Left kidney (tissue), 2 donors: Measurements from ENCODE around the gene GSG1L. TPM values are rescaled to one million over a fixed set of nuclear protein-coding genes. Genes with fewer than 3 reads are reported as not detected.
"Not testable (repeated sequence)": the region's sequence is repeated elsewhere in the genome, so short reads cannot be mapped to it uniquely, and the experiment has no call there.

ENCODE experiments used
- DNase-seq: peaks from one replicate; pipeline ENCODE4 v3.0.0-alpha.2; 2013
- polyA plus RNA-seq: library from polyadenylated mRNA; unstranded; fragments of 120-200 nt; gene quantifications from one replicate; pipeline ENCODE4 v1.2.1, GENCODE V29; 2013; ENCODE audit not compliant: insufficient read length

Gene GSG1L
- polyA plus RNA-seq, 1 donor, result 0.20 TPM

DNA sequence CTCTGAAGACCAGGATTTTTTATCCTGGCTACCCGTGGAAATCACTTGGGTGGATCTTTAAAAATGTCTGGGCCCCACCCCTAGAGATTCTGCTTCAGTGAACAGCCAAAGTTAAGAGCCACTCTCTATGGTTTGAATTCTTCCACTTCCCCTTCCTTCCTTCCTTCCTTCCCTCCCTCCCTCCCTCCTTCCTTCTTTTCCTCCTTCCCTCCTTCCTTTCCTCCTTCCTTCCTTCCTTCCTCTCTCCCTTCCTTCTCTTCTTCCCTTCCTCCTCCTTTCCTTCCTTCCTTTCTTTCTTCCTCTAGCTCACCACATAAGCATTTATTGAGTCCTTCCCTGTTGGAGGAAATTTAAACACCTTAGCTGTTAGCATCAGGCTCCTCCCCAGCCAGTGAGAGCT is 310.0 kb downstream of the GSG1L start:
- no peak for DNase-seq

DNA sequence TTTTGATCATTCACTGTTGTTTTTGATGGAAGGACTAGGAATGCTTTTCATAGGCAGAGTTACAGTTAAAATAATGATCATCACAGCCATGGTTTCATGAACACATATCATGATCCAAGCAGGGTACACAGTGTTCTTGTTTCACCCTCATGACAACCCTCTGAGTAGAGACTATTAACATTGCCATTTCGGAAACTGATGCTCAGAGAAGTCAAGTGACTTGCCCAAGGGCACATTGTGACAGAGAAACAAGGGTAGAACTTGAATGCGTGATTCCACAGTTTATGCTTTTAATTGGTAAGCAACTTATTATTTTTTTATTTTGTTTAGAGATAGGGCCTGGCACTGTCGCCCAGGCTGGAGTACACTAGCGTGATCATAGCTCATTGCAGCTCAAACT is 311.3 kb downstream of the GSG1L start:
- DNase-seq, result no peak

DNA sequence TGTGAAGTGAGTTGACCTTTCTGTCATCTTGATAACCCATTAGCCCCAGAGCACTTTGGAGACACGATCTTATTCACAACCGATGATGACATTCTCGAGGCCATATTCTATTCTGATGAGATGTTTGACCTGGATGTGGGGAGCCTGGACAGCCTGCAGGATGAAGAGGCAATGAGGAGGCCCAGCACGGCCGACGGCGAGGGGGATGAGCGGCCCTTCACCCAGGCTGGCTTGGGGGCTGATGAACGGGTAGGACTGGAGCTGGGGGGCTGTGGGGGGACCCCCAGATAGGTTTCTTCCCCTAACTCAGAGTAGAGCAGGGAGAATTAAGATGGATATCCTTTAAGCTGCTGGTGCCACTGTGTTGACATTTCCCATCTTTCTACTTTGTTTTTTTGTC is 311.8 kb downstream of the GSG1L start:
- DNase-seq, result no peak

DNA sequence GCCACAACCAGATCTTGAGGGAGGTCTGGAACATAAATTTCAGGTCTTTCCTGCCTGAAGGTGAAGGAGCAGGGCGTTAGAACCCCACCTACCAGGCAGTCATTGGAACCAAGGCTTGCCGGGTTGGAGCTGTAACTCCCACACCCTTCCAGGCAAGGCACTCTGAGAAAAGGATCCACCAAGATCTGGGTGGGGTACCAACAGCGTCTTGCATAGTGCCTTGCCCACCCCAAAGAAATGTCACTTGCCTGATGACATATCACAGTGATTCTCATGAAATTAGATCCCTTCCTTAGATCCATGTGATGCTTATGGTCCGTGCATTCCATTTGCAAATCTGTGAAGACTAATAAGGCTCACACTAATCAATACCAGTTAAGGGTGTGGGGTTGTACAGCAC is 312.3 kb downstream of the GSG1L start:
- DNase-seq, result no peak

DNA sequence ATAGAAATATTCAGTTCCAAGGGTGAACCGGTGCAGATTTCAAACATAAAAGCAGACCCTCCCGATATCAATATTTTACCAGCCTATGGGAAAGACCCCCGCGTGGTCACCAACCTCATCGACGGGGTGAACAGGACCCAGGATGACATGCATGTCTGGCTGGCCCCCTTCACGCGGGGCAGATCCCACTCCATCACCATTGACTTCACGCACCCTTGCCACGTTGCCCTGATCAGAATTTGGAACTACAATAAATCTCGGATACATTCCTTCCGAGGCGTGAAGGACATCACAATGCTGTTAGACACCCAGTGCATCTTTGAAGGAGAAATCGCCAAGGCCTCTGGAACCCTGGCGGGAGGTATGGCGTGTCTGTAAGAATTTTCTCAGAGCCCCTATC is 313.6 kb downstream of the GSG1L start:
- DNase-seq, result no peak

DNA sequence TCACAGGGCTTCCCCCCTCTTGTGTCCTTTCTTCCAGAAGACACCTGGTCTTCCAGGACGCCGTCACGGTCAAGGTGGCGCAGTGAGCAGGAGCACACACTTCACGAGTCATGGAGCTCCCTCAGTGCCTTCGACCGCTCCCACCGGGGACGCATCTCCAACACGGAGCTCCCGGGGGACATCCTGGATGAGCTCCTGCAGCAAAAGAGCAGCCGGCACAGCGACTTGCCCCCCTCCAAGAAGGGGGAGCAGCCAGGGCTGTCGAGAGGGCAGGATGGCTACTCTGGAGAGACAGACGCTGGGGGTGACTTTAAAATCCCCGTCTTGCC is 314.0 kb downstream of the GSG1L start:
- no peak for DNase-seq

DNA sequence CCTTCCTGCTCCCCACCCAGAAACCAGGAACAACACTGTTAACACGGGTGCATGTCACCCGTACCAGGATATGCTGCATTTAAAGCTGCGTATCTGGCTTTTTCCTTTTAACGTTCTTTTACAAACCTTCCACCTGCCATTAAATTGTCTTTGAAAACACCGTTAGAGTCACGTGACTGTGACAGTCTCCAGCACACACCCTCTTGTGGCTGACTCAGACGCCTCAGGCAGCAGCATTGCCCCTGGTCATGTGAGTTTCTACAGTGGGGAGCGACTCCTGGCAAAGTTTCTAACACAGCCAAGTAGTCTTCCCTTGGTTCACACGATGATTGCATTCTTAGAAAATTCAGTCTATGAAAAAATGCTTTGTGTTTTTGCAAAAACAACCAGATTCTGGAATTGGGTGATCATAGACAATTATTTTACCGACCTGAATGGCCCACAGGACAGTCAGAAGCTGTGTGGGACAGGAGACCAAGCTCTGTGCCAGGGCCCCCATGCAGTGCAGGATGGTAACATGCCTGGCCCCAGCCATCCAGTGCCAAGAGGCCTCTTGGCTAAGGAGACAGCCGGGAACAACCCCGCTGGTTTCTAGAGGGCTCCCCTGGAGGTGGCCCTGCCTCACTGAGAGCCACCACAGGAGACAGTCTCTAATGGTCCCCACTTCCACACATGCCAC is 314.5 kb downstream of the GSG1L start:
- DNase-seq, result peak; percentile 25

DNA sequence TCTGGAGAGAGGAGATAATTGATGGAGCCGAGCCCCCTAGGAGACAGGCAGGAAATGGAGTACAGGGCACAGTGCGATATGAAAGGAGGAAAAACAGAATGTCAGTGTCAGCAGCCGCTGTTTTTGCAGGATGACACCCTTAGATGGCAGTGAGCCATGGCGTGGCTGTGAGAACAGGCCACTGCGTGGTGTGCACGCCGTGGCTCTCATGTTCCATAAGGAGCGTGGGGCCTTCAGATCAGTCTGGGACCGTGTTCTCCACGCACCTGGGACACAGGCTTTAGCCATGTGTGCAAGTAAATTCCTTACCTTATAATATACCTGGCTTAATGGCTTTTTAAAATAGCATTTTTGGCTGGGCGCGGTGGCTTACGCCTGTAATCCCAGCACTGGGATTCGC is 315.6 kb downstream of the GSG1L start:
- no peak for DNase-seq

DNA sequence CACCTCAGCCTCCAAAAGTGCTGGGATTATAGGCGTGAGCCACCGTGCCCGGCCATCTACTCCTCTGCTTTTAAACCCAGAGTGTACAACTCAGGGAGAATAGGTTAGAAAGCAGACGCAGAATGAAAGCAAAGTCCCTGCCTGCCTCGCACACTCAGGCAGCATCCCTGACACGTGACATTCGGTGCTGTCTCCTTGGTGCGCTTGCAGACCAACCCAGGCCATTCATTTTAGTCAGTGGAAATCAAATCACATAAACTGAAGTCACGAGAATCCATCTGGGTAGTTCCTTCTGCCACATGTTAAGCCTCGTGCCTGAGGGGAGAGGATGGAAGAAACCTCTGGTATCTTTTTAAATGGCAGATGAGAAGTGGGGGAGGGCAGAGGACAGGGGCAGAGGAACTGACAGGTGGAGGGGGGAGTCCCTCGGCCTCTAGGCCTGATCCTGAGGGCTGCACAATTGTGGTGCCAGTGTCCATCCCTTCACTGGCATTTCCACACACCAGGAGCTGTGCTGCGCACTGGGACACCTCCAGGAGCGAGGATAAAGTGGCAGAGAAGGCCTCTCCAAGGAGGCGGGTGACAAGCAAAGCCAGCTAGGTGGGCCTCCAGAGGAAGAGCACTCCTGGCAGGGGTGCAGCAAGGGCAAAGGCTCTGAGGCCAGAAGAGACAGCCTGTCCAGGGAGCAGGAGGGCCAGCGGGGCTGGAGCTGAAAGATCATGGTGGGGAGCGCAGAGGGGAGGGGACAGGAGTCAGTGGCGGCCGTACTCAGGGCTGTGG is 317.2 kb downstream of the GSG1L start:
- no peak for DNase-seq

DNA sequence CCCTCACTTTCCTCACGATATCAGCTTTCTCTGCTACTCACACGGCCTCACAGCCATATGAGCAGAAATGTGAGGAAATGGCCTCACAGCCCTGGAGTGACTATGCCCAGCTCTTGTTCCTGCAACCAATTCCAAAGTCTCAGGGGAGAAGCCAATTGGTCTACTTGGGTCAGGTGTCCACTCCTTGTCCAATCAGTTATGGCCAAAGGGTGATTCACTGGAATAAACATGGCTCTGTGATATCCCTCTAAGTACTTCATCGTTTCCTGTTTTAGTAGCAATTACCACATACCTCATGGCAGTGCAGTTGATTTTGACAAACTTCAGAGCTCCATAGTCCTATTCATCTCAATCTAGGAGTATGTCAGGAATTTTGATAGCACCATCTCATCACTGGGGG is 318.2 kb downstream of the GSG1L start:
- no peak for DNase-seq

DNA sequence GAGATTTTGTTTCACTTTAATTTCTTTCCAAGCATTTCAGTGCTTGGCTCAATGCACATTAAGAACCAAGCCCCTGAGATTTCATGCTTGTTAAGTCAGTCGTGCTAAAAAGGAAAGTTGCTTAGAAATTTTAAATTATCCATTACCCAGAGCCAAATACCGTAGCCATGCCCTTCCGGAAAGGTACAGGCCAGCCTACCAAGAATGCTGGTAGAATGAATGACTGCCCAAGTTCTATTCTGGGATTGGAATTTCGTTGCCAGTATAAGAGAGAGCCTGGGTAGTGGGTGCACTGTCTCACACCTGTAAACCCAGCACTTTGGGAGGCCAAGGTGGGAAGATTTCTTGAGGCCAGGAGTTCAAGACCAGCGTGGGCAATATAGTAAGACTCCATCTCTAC is 319.6 kb downstream of the GSG1L start:
- no peak for DNase-seq

DNA sequence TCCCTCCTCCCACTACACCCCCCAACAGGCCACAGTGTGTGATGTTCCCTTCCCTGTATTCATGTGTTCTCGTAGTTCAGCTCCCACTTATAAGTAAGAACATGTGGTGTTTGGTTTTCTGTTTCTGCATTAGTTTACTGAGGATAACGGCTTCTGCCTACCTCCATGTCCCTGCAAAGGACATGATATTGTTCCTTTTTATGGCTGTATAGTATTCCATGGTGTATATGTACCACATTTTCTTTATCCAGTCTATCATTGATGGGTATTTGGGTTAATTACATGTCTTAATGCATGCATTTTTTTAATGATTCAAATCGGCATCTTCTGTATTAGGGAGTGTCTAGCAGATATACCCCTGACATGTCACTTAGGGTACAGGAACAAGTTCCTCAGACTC is 320.5 kb downstream of the GSG1L start:
- not testable (repeated sequence) for DNase-seq

DNA sequence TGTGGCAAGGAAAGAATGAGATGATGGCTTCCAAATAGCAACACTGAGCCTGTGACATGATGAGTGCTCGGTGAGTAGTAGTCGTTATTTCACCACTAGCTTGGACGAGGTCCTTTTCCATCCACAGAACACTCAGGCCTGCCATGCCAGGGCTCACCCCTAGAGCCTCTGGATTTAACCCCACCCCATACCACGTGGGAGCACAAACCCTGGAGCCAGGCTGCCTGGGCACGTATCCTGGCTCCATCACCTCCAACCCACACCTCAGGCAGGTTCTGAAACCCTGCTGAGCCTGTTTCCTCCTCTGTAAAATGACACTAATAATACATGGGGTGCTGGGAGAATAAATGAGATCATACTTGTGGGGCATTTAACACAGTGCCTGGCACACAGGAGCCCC is 321.2 kb downstream of the GSG1L start:
- no peak for DNase-seq

DNA sequence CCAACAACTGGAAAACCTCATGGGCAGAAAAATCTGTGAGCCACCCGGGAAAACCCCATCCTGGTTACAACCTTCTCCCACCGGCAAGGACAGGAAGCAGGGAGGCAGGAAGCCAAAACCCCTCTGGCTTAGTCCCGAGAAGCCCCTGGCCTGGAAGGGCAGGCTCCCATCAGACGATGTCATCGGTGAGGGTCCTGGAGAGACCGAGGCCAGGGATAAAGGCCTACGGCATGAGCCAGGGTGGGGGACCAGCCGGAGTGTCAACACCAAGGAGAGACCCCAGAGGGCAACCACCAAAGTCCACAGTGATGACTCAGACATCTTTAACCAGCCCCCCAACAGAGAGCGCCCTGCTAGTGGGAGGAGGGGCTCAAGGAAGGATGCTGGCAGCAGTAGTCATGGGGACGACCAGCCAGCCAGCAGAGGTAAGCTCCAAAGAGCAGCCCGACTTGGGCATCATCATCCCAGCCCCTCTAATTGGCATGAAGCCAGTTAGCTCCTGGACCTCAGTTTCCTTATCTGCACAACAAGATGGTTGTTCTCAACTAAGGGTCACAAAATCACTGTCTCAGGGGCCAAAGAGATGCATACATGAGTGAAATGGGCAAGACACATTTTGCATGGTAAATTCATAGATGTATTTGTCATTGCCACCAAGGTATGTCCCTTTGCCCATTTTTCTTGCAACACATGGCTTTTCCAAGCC is 322.9 kb downstream of the GSG1L start:
- no peak for DNase-seq

DNA sequence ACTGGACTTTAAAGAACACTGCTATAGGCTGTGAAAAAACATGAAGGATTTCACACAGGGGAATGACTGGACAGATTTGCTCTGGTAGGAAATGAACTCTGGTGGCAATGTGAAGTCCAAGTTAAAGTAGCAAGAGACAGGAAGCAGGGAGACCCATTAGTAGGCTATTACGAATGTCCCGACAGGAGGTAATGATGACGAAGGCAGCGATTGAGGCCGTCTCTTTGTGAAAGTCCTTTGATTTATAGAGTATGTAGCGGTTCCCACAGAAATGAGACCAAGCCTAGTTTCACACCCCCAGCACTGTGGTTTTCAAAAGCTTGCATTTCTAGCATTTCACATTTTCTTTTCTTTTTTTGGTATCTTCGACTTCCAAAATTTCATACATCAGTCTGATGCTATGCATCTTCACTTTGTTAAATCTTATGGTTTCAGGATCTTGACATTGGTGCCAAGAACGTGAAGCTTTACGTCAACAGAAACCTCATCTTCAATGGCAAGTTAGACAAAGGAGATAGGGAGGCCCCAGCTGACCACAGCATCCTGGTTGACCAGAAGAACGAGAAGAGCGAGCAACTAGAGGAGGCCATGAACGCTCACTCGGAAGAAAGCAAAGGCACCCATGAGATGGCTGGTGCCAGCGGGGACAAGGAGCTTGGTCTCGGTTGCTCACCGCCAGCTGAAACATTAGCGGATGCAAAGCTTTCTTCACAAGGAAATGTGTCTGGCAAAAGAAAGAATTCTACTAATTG is 323.7 kb downstream of the GSG1L start:
- no peak for DNase-seq

DNA sequence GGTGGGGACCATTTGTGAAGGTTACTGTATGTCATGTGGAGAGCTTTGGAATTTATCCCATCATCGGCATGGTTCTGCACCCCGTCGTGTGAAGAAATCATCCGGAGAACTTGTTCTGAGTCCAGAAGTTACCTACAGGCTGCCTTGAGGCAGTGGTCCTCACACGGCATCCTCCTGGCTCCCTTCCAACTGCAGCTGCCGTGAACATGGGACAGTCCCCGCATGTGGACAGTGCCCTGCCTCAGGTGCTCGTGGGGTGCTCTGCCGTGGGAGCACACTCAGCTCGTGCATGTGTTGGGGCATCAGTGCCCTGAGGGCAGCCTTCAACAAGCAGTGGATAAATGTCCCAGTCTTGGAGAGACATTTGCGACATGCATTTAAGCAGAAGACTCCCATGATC is 324.9 kb downstream of the GSG1L start:
- DNase-seq, result no peak

Other genes starting within 250 kb of the GSG1L start
- 83.1 TPM for gene XPO6, start 148.3 kb upstream of the GSG1L start, polyA plus RNA-seq
- gene SBK1, start 228.8 kb upstream of the GSG1L start, polyA plus RNA-seq, result 16.9 TPM